Thoracic aorta (tissue), 2 donors: ENCODE data around the gene TFAP2C. TPM values are rescaled to one million over a fixed set of nuclear protein-coding genes. Genes with fewer than 3 reads are reported as not detected.
"Not testable (repeated sequence)": the region's sequence is repeated elsewhere in the genome, so short reads cannot be mapped to it uniquely, and the experiment has no call there.

Source experiments
- ATAC-seq: fragments of 150-250 bp; one replicate; pipeline ENCODE4 v1.8.0; 2017; ENCODE audit warnings: low read depth; ENCODE audit not compliant: insufficient number of reproducible peaks, low FRiP score
- DNase-seq: peaks from one replicate; pipeline ENCODE4 v3.0.0-alpha.2; 2020; ENCODE audit warnings: low spot score
- H3K27ac ChIP-seq, 2 donors: fragments of 200-600 bp; sonication (generic); 1 replicate in 1 of 2; 2 replicates in 1 of 2; pipeline ENCODE4 v1.5.1; 2016; ENCODE audit warnings: mild to moderate bottlenecking in 2 of 2, moderate library complexity in 2 of 2
- H3K27me3 ChIP-seq: fragments of 200-600 bp; sonication (generic); replicated peaks from 2 replicates; pipeline ENCODE4 v1.6.0; 2016; ENCODE audit warnings: mild to moderate bottlenecking; ENCODE audit not compliant: insufficient read depth
- H3K36me3 ChIP-seq: fragments of 200-600 bp; sonication (generic); one replicate; pipeline ENCODE4 v1.5.1; 2016
- H3K4me1 ChIP-seq, 2 donors: fragments of 200-600 bp; sonication (generic); 1 replicate in 1 of 2; 2 replicates in 1 of 2; pipeline versions ENCODE4 v1.5.1 to v1.6.0; 2016; ENCODE audit warnings: low read depth in 2 of 2, mild to moderate bottlenecking in 1 of 2; ENCODE audit not compliant: control insufficient read depth in 1 of 2
- H3K4me3 ChIP-seq: fragments of 200-600 bp; sonication (generic); 2 replicates; pipeline ENCODE4 v1.5.1; 2016; ENCODE audit warnings: mild to moderate bottlenecking
- H3K9me3 ChIP-seq: fragments of 200-600 bp; sonication (generic); 2 replicates; pipeline ENCODE4 v1.5.1; 2016
- CTCF ChIP-seq: fragments of 200-600 bp; sonication (generic); IDR thresholded peaks from one replicate; pipeline ENCODE4 v1.5.1; 2019; ENCODE audit warnings: antibody characterized with exemption
- total RNA-seq, 2 donors: library from RNA; depleted of rRNA; stranded (reverse); fragments of >200 nt; gene quantifications; one replicate each; pipeline versions ENCODE4 v1.1.0 to v1.2.3, GENCODE V29; 2016

Gene TFAP2C
- total RNA-seq, 2 donors from 2014 or later: 0.49 to 2.0 TPM

- Histone ChIP-seq H3K4me3 (no peak overlapping the region), H3K9me3 (no peaks in the 10 kb centered on the region), H3K27ac (no peak overlapping the region), H3K36me3 (no peaks in the 10 kb centered on the region), H3K27me3 (no peaks in the 10 kb centered on the region), H3K4me1 (no peaks in the 10 kb centered on the region)
- no peak for TF ChIP-seq CTCF
- no peak for DNase-seq
- ATAC-seq: no peak
These were observed 8.5 kb downstream of the TFAP2C start for GRCh38 chr20:56637576-56637975.

- Histone ChIP-seq H3K4me3 (no peak overlapping the region), H3K9me3 (no peaks in the 10 kb centered on the region), H3K27me3 (no peaks in the 10 kb centered on the region), H3K36me3 (no peaks in the 10 kb centered on the region), H3K4me1 (no peaks in the 10 kb centered on the region), H3K27ac (no peak overlapping the region)
- ATAC-seq: no peak
- TF ChIP-seq CTCF: no peak
- DNase-seq: no peak
These were observed 17.5 kb downstream of the TFAP2C start for GRCh38 chr20:56646599-56646998.

DNA sequence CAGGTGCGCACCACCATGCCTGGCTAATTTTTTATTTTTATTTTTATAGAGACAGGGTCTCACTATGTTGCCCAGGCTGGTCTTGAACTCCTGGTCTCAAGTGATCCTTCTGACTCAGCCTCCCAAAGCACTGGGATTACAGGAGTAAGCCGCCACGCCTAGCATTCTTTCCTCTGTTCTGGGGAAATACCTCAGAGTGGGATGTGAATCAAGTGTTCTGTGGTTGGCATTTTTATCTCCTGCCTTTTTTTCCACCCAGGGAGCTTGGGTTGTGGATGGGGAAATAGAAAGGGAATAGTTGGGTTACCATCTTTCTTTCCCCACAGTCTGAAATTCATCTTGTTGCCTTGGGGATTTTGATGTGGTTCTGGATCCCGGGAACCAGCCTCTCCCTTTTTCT is 24.1 kb downstream of the TFAP2C start:
- no peak for TF ChIP-seq CTCF
- no peak for ATAC-seq
- Histone ChIP-seq H3K27ac (no peak overlapping the region), H3K36me3 (no peaks in the 10 kb centered on the region), H3K4me3 (no peak overlapping the region), H3K9me3 (no peaks in the 10 kb centered on the region), H3K27me3 (no peaks in the 10 kb centered on the region), H3K4me1 (no peaks in the 10 kb centered on the region)
- DNase-seq: no peak

GRCh38 chr20:56656632-56657031 is 27.5 kb downstream of the TFAP2C start:
- no peak for TF ChIP-seq CTCF
- H3K36me3 ChIP-seq: no peaks in the 10 kb centered on the region
- H3K4me1 ChIP-seq: no peaks in the 10 kb centered on the region
- ATAC-seq (no peak), DNase-seq (no peak)
- no peaks in the 10 kb centered on the region for H3K27me3 ChIP-seq
- no peak overlapping the region for H3K4me3 ChIP-seq
- H3K9me3 ChIP-seq: no peaks in the 10 kb centered on the region
- H3K27ac ChIP-seq: no peak overlapping the region

GRCh38 chr20:56657879-56658278 is 28.8 kb downstream of the TFAP2C start:
- ATAC-seq: no peak
- no peaks in the 10 kb centered on the region for H3K4me1 ChIP-seq
- no peak for DNase-seq
- H3K36me3 ChIP-seq: no peaks in the 10 kb centered on the region
- H3K27ac ChIP-seq: no peak overlapping the region
- no peak overlapping the region for H3K4me3 ChIP-seq
- H3K27me3 ChIP-seq: no peaks in the 10 kb centered on the region
- no peaks in the 10 kb centered on the region for H3K9me3 ChIP-seq
- no peak for TF ChIP-seq CTCF

- not testable (repeated sequence) for H3K36me3 ChIP-seq, H3K4me1 ChIP-seq, H3K27me3 ChIP-seq, ATAC-seq, DNase-seq, H3K27ac ChIP-seq, H3K4me3 ChIP-seq, H3K9me3 ChIP-seq
These were observed 29.3 kb downstream of the TFAP2C start for GRCh38 chr20:56658341-56658947.
